ENCODE measurements around the gene LIN7A.

Gene LIN7A

GRCh38 chr12:80813820-80814219, 123.9 kb downstream of the LIN7A start:
- no peaks in the 10 kb centered on the region for H3K9me2 ChIP-seq (replicated peaks; ENCODE audit: insufficient read depth, low read length)
- no peaks in the 10 kb centered on the region for H3K36me3 ChIP-seq (ENCODE audit: low read length)
- H3K9me3 ChIP-seq (ENCODE audit: insufficient read depth, low read length), result no peaks in the 10 kb centered on the region
- no peak overlapping the region for H3K4me3 ChIP-seq (ENCODE audit: insufficient read depth, low read length, poor library complexity, severe bottlenecking)
- H3K27me3 ChIP-seq (ENCODE audit: low read length), result no peaks in the 10 kb centered on the region
- H2AFZ ChIP-seq (ENCODE audit: low read depth, low read length, severe bottlenecking), result no peak overlapping the region
- H4K20me1 ChIP-seq (ENCODE audit: low read depth, low read length), result no peaks in the 10 kb centered on the region
- no peaks in the 10 kb centered on the region for H3K79me2 ChIP-seq (ENCODE audit: insufficient read depth, low read length)
- H3K27ac ChIP-seq (ENCODE audit: low read depth, low read length), result no peak overlapping the region
- H3F3A ChIP-seq (ENCODE audit: insufficient read depth), result no peaks in the 10 kb centered on the region
- TF ChIP-seq CTCF (IDR thresholded peaks at IDR 0.05; ENCODE audit: insufficient read depth, low read length, poor library complexity, severe bottlenecking) (no peak), EZH2phosphoT487 (conservative IDR thresholded peaks at IDR 0.05; ENCODE audit: low read length) (no peak)
- no peak overlapping the region for H3K4me2 ChIP-seq (ENCODE audit: low read depth, low read length, poor library complexity, severe bottlenecking)
- no peak overlapping the region for H3K9ac ChIP-seq (ENCODE audit: low read length)

GRCh38 chr12:80811957-80812708, 125.6 kb downstream of the LIN7A start:
- no peak for TF ChIP-seq CTCF (IDR thresholded peaks at IDR 0.05; ENCODE audit: insufficient read depth, low read length, poor library complexity, severe bottlenecking)
- TF ChIP-seq EZH2phosphoT487 (conservative IDR thresholded peaks at IDR 0.05; ENCODE audit: low read length), result no peak
- H3K4me3 ChIP-seq (ENCODE audit: insufficient read depth, low read length, poor library complexity, severe bottlenecking), result no peak overlapping the region
- H4K20me1 ChIP-seq (ENCODE audit: low read depth, low read length), result no peaks in the 10 kb centered on the region
- no peaks in the 10 kb centered on the region for H3F3A ChIP-seq (ENCODE audit: insufficient read depth)
- H2AFZ ChIP-seq (ENCODE audit: low read depth, low read length, severe bottlenecking), result no peak overlapping the region
- no peaks in the 10 kb centered on the region for H3K79me2 ChIP-seq (ENCODE audit: insufficient read depth, low read length)
- no peak overlapping the region for H3K4me2 ChIP-seq (ENCODE audit: low read depth, low read length, poor library complexity, severe bottlenecking)
- H3K27ac ChIP-seq (ENCODE audit: low read depth, low read length), result no peak overlapping the region
- H3K27me3 ChIP-seq (ENCODE audit: low read length), result no peaks in the 10 kb centered on the region
- no peaks in the 10 kb centered on the region for H3K36me3 ChIP-seq (ENCODE audit: low read length)
- H3K9me2 ChIP-seq (replicated peaks; ENCODE audit: insufficient read depth, low read length), result no peaks in the 10 kb centered on the region
- no peak overlapping the region for H3K9ac ChIP-seq (ENCODE audit: low read length)
- no peaks in the 10 kb centered on the region for H3K9me3 ChIP-seq (ENCODE audit: insufficient read depth, low read length)

GRCh38 chr12:80810874-80811273, 126.9 kb downstream of the LIN7A start:
- Histone ChIP-seq H3K79me2 (ENCODE audit: insufficient read depth, low read length) (no peaks in the 10 kb centered on the region), H3K9me2 (replicated peaks; ENCODE audit: insufficient read depth, low read length) (no peaks in the 10 kb centered on the region), H3K27ac (ENCODE audit: low read depth, low read length) (no peak overlapping the region), H3K27me3 (ENCODE audit: low read length) (no peaks in the 10 kb centered on the region), H3K4me2 (ENCODE audit: low read depth, low read length, poor library complexity, severe bottlenecking) (no peak overlapping the region), H3K9me3 (ENCODE audit: insufficient read depth, low read length) (no peaks in the 10 kb centered on the region), H3K4me3 (ENCODE audit: insufficient read depth, low read length, poor library complexity, severe bottlenecking) (no peak overlapping the region), H3K9ac (ENCODE audit: low read length) (no peak overlapping the region), H3F3A (ENCODE audit: insufficient read depth) (no peaks in the 10 kb centered on the region), H2AFZ (ENCODE audit: low read depth, low read length, severe bottlenecking) (no peak overlapping the region), H3K36me3 (ENCODE audit: low read length) (no peaks in the 10 kb centered on the region), H4K20me1 (ENCODE audit: low read depth, low read length) (no peaks in the 10 kb centered on the region)
- TF ChIP-seq EZH2phosphoT487 (conservative IDR thresholded peaks at IDR 0.05; ENCODE audit: low read length), result no peak
- no peak for TF ChIP-seq CTCF (IDR thresholded peaks at IDR 0.05; ENCODE audit: insufficient read depth, low read length, poor library complexity, severe bottlenecking)

All from SU-DHL-6 (cell line).